NCI-H1048 (cell line): ENCODE measurements around the gene MYH6.
"Not testable (repeated sequence)": the region's sequence is repeated elsewhere in the genome, so short reads cannot be mapped to it uniquely, and the experiment has no call there.

Experiments used
- DNase-seq: peaks from one replicate; lab custom pipeline; 2025; lab: John Stamatoyannopoulos, UW

MYH6 gene

GRCh38 chr14:23407516-23408306 is at the start of gene MYH6:
MYH6 (minus strand) TSS chr14:23408273; CDS start chr14:23407223, 1,050 bp downstream.
- no peak for DNase-seq

- not testable (repeated sequence) for DNase-seq
These were observed 49.0 kb upstream of the MYH6 start for GRCh38 chr14:23456883-23457586.

- DNase-seq, result no peak
These were observed 46.4 kb upstream of the MYH6 start for GRCh38 chr14:23454445-23454856.

GRCh38 chr14:23452237-23452636 is 44.2 kb upstream of the MYH6 start:
- DNase-seq, result no peak

GRCh38 chr14:23450379-23450778 is 42.3 kb upstream of the MYH6 start:
- no peak for DNase-seq

GRCh38 chr14:23449314-23449713 is 41.2 kb upstream of the MYH6 start:
- no peak for DNase-seq

GRCh38 chr14:23447361-23448350 is 39.6 kb upstream of the MYH6 start:
- DNase-seq, result no peak

GRCh38 chr14:23446291-23446851 is 38.3 kb upstream of the MYH6 start:
- no peak for DNase-seq

GRCh38 chr14:23445773-23446172 is 37.7 kb upstream of the MYH6 start:
- no peak for DNase-seq

- DNase-seq, result no peak
These were observed 36.2 kb upstream of the MYH6 start for GRCh38 chr14:23444314-23444713.

- no peak for DNase-seq
These were observed 35.8 kb upstream of the MYH6 start for GRCh38 chr14:23443881-23444280.

GRCh38 chr14:23443411-23443812 is 35.3 kb upstream of the MYH6 start:
- no peak for DNase-seq

- no peak for DNase-seq
These were observed 34.8 kb upstream of the MYH6 start for GRCh38 chr14:23442721-23443356.

- DNase-seq, result no peak
These were observed 33.0 kb upstream of the MYH6 start for GRCh38 chr14:23441076-23441475.

- DNase-seq, result no peak
These were observed 31.2 kb upstream of the MYH6 start for GRCh38 chr14:23439107-23439835.

- DNase-seq, result no peak
These were observed 30.3 kb upstream of the MYH6 start for GRCh38 chr14:23438101-23438971.

GRCh38 chr14:23437133-23438100 is 29.3 kb upstream of the MYH6 start:
- DNase-seq, result no peak

GRCh38 chr14:23436327-23437132 is 28.5 kb upstream of the MYH6 start:
- no peak for DNase-seq
